GM18951 (cell line): ENCODE measurements around the gene HTATSF1.

Source experiments
- POLR2A ChIP-seq: IDR thresholded peaks from 4 replicates; pipeline ENCODE4 v1.6.1; 2011; ENCODE audit warnings: mild to moderate bottlenecking; ENCODE audit not compliant: insufficient read length, insufficient read depth; ENCODE audit errors: extremely low read depth
- in situ Hi-C: fragments of 300-500 bp; cut with MboI; formaldehyde crosslinking; loops from one replicate; pipeline ENCODE4 v1.12.0; 2022; ENCODE audit warnings: low sequenced_read_pairs, mixed read lengths, inconsistent platforms; ENCODE audit not compliant: unreplicated experiment

The HTATSF1 gene

GRCh38 chrX:136476501-136476900 is 20.9 kb upstream of the HTATSF1 start:
- in situ Hi-C loops, result no loop called here
- no peak for TF ChIP-seq POLR2A

DNA sequence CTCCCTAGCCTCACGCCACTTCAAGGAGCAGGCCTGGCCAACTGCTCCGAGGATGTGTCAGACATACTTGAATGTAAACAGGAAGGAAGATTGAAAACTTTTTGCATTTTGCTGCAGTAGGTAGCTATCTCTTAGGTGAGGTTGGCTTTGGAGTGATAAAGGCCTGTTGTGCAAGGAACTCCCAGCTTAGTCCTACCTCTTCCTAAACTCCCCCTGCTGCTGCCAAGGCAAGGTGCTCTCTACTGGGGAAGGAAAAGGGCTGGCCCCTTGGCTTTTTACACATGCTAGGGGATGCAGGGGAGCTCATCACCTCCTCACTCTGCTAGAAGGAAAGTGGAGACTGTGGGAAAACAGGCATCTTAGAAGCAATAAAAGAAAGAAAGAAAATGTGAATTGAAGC is 20.4 kb upstream of the HTATSF1 start:
- in situ Hi-C loops, result no loop called here
- no peak for TF ChIP-seq POLR2A

DNA sequence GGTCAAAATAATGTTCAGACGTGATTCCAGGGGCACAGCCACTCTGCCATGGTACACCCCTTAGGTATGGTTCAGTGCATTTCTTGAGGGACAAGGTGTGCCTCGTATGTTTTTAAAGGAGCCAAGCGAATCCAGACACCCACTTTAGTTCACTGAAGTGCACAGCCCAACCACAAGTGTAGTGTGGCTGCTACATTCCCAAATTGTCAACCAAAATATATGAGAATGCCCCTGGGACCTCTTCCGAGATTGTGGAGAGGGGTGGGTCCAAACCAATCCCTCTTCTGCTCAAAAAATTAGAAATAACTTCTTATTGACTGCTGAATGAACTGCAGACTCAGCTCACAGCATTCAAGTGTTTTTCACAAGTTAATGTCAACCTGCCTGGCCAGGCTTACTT is 17.0 kb upstream of the HTATSF1 start:
- in situ Hi-C loops, result no loop called here
- no peak for TF ChIP-seq POLR2A

- in situ Hi-C loops, result no loop called here
- no peak for TF ChIP-seq POLR2A
Measured at GRCh38 chrX:136487647-136488046, 9.7 kb upstream of the HTATSF1 start, which contains the start of gene BRS3. Gene BRS3 (plus strand): TSS chrX:136487947. CDS start chrX:136488115, 168 bp downstream.

DNA sequence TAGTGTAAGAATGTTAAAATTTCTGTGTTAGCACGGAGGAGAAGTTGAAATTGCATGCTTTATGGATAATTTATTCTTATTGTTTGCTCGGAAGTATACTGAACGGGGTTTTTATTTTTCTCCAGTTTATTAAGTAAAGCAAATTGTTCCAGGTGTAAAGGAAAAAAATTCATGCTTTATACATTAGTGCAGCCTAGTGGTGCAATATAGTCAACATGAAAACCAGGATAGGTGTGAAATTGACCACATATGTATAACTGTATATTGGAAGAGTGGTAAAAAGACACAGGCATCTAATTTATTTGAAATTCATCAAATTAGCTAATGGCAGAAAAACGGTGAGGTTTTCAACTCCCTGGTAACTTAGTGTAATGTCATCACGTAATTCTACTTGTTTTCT is 8.7 kb upstream of the HTATSF1 start:
- TF ChIP-seq POLR2A, result no peak
- in situ Hi-C loops, result no loop called here

- no peak for TF ChIP-seq POLR2A
- in situ Hi-C loops, result no loop called here
Measured at GRCh38 chrX:136491832-136492231, 5.6 kb upstream of the HTATSF1 start.

DNA sequence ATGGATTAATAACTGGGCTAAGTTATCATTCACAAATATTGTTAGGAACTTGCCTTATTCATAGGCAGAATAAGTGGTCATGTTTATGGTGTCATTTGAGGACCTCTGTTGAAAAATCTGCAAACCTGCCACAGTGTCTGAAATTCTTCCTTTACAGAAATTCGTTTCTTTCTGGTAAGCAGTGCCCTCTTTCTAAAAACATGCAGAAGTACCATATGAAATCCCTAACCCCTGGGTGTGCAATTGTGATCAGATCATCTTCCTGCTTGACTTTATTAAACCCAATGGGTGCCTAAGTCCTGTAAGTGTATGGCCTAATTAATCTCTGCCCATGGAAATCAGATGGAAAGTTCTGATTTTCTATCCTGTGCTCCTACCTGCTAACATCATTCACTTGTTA is 4.4 kb upstream of the HTATSF1 start:
- in situ Hi-C loops, result no loop called here
- no peak for TF ChIP-seq POLR2A

GRCh38 chrX:136495043-136495442 is 2.3 kb upstream of the HTATSF1 start:
- in situ Hi-C loops, result no loop called here
- TF ChIP-seq POLR2A, result no peak

GRCh38 chrX:136496186-136496763 is 1.1 kb upstream of the HTATSF1 start:
- no peak for TF ChIP-seq POLR2A
- in situ Hi-C loops, result no loop called here

- in situ Hi-C loops, result no loop called here
Measured at GRCh38 chrX:136496764-136497555, 432 bp upstream of the HTATSF1 start.

GRCh38 chrX:136519069-136519468 is 21.7 kb downstream of the HTATSF1 start:
- TF ChIP-seq POLR2A, result no peak
- in situ Hi-C loops, result no loop called here

More at GRCh38 chrX:136496764-136497555, 432 bp upstream of the HTATSF1 start:
- TF ChIP-seq POLR2A, result peak; percentile 61

DNA sequence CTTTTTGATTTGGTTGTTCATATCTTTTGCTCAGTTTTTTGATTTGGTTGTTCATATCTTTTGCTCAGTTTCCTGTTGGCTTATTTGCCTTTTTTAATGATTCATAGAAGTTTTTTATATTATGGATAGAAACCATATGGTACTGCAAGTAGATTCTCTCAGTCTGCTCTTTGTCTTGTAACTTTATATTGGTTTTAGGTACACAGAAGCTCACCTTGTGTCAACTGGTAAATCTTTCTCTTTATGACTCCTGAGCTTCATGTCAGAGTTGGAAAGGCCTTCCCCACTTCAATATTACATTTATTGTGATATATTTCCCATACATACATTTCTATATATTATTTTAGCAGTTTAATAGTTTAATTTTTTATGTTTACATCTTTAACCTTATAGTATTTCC is 26.4 kb downstream of the HTATSF1 start:
- in situ Hi-C loops, result no loop called here
- no peak for TF ChIP-seq POLR2A

- no peak for TF ChIP-seq POLR2A
- in situ Hi-C loops, result no loop called here
Measured at GRCh38 chrX:136525738-136526606, 28.6 kb downstream of the HTATSF1 start.

DNA sequence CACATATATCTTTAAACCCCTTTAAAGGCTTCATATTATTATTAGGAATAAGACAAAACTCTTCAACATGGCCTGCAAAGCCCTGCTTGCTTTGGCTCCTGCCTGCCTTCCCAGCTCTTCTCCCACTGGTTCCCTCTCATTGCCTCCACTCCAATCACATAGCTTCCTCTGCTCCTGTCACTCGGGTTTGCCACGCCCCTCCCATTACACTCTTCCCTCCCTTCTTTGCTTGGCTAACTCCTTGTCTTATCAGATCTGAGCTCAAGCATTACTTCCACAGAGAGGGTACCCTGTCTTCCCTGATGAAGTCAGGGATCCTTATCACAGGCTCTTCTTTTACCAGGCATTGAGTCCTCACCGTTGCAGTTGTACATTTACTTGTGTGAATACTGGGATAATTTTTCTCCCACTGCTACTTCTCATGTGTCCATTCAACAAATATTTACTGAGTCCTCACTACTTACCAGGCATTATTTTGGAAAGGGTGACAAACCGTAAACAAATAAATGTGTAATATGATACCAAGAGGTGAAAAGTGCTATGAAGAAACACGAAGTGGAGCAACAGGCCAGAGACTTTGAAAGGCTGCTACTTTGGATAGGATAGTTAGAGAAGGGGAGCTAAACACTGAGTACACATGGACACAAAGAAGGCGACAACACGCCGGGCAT is 31.4 kb downstream of the HTATSF1 start:
- TF ChIP-seq POLR2A, result no peak
- in situ Hi-C loops, result no loop called here
